Urinary bladder (tissue), 4 donors: Measurements from ENCODE around the gene CFL2. TPM values are rescaled to one million over a fixed set of nuclear protein-coding genes. Genes with fewer than 3 reads are reported as not detected.

Source experiments
- DNase-seq: peaks from one replicate; pipeline ENCODE4 v3.0.0-alpha.2; 2015; ENCODE audit errors: extremely low spot score
- H3K27ac ChIP-seq: one replicate; pipeline ENCODE4 v1.5.1; 2013; ENCODE audit warnings: low read depth, mild to moderate bottlenecking, moderate library complexity
- H3K36me3 ChIP-seq: one replicate; pipeline ENCODE4 v1.6.1; 2013; ENCODE audit warnings: mild to moderate bottlenecking, moderate library complexity; ENCODE audit not compliant: insufficient read depth
- H3K4me1 ChIP-seq: one replicate; pipeline ENCODE4 v1.6.1; 2013; ENCODE audit warnings: mild to moderate bottlenecking, moderate library complexity; ENCODE audit not compliant: insufficient read depth
- H3K4me3 ChIP-seq: one replicate; pipeline ENCODE4 v1.5.1; 2013; ENCODE audit warnings: low read depth, low read length
- WGBS: extraction: QIAGEN DNeasy Blood & Tissue Kit; methylation state at CpG from one replicate; pipeline ENCODE4 v1.1.7; 2013; 5-methylcytosine and 5-hydroxymethylcytosine counted together
- polyA plus RNA-seq: library from polyadenylated mRNA; stranded (reverse); fragments of 200-250 nt; gene quantifications from one replicate; pipeline ENCODE4 v1.2.3, GENCODE V29; 2013
- total RNA-seq: library from RNA; depleted of rRNA; stranded (reverse); fragments of >200 nt; gene quantifications from one replicate; pipeline ENCODE4 v1.2.3, GENCODE V29; 2014
- donor health status: healthy with polysubstance abuse.
- donor health status: healthy.

Gene CFL2
- total and polyA plus RNA-seq, 2 donors, result 176 to 296 TPM

- no peaks in the 10 kb centered on the region for H3K36me3 ChIP-seq
- H3K4me1 ChIP-seq, result no peaks in the 10 kb centered on the region
- DNase-seq, result no peak
- no peak overlapping the region for H3K4me3 ChIP-seq
- WGBS, result 6% methylated on average over 10 of the region's 10 CpGs
- no peak overlapping the region for H3K27ac ChIP-seq
Measured at GRCh38 chr14:34722723-34723545, 8.5 kb upstream of the CFL2 start.

GRCh38 chr14:34721129-34721528 is 6.7 kb upstream of the CFL2 start:
- no peak for DNase-seq
- no peaks in the 10 kb centered on the region for H3K36me3 ChIP-seq
- no peak overlapping the region for H3K27ac ChIP-seq
- H3K4me1 ChIP-seq, result no peaks in the 10 kb centered on the region
- 86% methylated on average over 2 of the region's 2 CpGs for WGBS
- H3K4me3 ChIP-seq, result no peak overlapping the region

- Histone ChIP-seq H3K36me3 (no peaks in the 10 kb centered on the region), H3K27ac (no peak overlapping the region), H3K4me3 (no peak overlapping the region), H3K4me1 (no peaks in the 10 kb centered on the region)
- 66% methylated on average over 4 of the region's 4 CpGs for WGBS
- no peak for DNase-seq
Measured at GRCh38 chr14:34718750-34719304, 4.4 kb upstream of the CFL2 start.

GRCh38 chr14:34715127-34715863 is 902 bp upstream of the CFL2 start:
- Histone ChIP-seq H3K27ac (peak overlapping the region; percentile 76), H3K36me3 (no peaks in the 10 kb centered on the region), H3K4me3 (peak overlapping the region; percentile 87), H3K4me1 (peaks cover 2% of the 10 kb centered on the region)
- WGBS, result 34% methylated on average over 8 of the region's 8 CpGs
- DNase-seq, result no peak

GRCh38 chr14:34713681-34714319 is 593 bp downstream of the CFL2 start:
- DNase-seq, result no peak
- WGBS, result under 1% methylated on average over 33 of the region's 33 CpGs
- Histone ChIP-seq H3K4me3 (peak overlapping the region; percentile 87), H3K36me3 (no peaks in the 10 kb centered on the region), H3K27ac (peak overlapping the region; percentile 97), H3K4me1 (peaks cover 2% of the 10 kb centered on the region)

- H3K4me1 ChIP-seq, result peaks cover 2% of the 10 kb centered on the region
- no peaks in the 10 kb centered on the region for H3K36me3 ChIP-seq
- peak overlapping the region; percentile 87 for H3K4me3 ChIP-seq
- H3K27ac ChIP-seq, result peak overlapping the region; percentile 67
- DNase-seq, result no peak
- 37% methylated on average over 6 of the region's 6 CpGs for WGBS
Measured at GRCh38 chr14:34713122-34713680, 1.2 kb downstream of the CFL2 start.

- 41% methylated on average over 4 of the region's 4 CpGs for WGBS
- Histone ChIP-seq H3K4me1 (peaks cover 2% of the 10 kb centered on the region), H3K4me3 (no peak overlapping the region), H3K36me3 (no peaks in the 10 kb centered on the region), H3K27ac (no peak overlapping the region)
- DNase-seq, result no peak
Measured at GRCh38 chr14:34711796-34712712, 2.3 kb downstream of the CFL2 start.

GRCh38 chr14:34711169-34711568 is 3.2 kb downstream of the CFL2 start:
- WGBS, result 26% methylated on average over 3 of the region's 3 CpGs
- Histone ChIP-seq H3K4me3 (no peak overlapping the region), H3K4me1 (peaks cover 2% of the 10 kb centered on the region), H3K27ac (no peak overlapping the region), H3K36me3 (no peaks in the 10 kb centered on the region)
- no peak for DNase-seq

- H3K27ac ChIP-seq, result no peak overlapping the region
- DNase-seq, result no peak
- 24% methylated on average over 2 of the region's 2 CpGs for WGBS
- no peaks in the 10 kb centered on the region for H3K36me3 ChIP-seq
- peaks cover 2% of the 10 kb centered on the region for H3K4me1 ChIP-seq
- H3K4me3 ChIP-seq, result no peak overlapping the region
Measured at GRCh38 chr14:34710744-34711143, 3.6 kb downstream of the CFL2 start.

GRCh38 chr14:34710006-34710405 is 4.4 kb downstream of the CFL2 start:
- Histone ChIP-seq H3K27ac (no peak overlapping the region), H3K4me1 (peaks cover 2% of the 10 kb centered on the region), H3K36me3 (no peaks in the 10 kb centered on the region), H3K4me3 (no peak overlapping the region)
- DNase-seq, result no peak
- WGBS, result 28% methylated on average over 1 of the region's 1 CpG

- H3K4me1 ChIP-seq, result no peaks in the 10 kb centered on the region
- DNase-seq, result no peak
Measured at GRCh38 chr14:34707722-34708121, 6.7 kb downstream of the CFL2 start.

GRCh38 chr14:34701808-34702207 is 12.6 kb downstream of the CFL2 start:
- Histone ChIP-seq H3K36me3 (no peaks in the 10 kb centered on the region), H3K4me3 (no peak overlapping the region), H3K27ac (no peak overlapping the region), H3K4me1 (no peaks in the 10 kb centered on the region)
- DNase-seq, result no peak
- WGBS, result 98% methylated on average over 3 of the region's 3 CpGs

More at GRCh38 chr14:34707722-34708121, 6.7 kb downstream of the CFL2 start:
- no peak overlapping the region for H3K4me3 ChIP-seq
- WGBS, result 41% methylated on average over 3 of the region's 3 CpGs
- no peaks in the 10 kb centered on the region for H3K36me3 ChIP-seq
- H3K27ac ChIP-seq, result no peak overlapping the region
